Measurements from ENCODE around the gene CALU. TPM values are rescaled to one million over a fixed set of nuclear protein-coding genes. Genes with fewer than 3 reads are reported as not detected.

Gene CALU
- total RNA-seq: 10 to 100 TPM; 76.2 to 87.8 TPM

- WGBS: under 1% methylated on average over 74 of the region's 74 CpGs
- H3K4me1 ChIP-seq (replicated peaks): peaks cover 16% of the 10 kb centered on the region
- no peaks in the 10 kb centered on the region for H3K9me3 ChIP-seq
- H3K4me3 ChIP-seq: peak within 1 kb of the TSS; percentile 58 to 95
- no peaks in the 10 kb centered on the region for H3K27me3 ChIP-seq (replicated peaks; ENCODE audit: insufficient read depth)
- TF ChIP-seq POLR2AphosphoS5 (IDR thresholded peaks at IDR 0.05) (peak; percentile 97), CTCF (IDR thresholded peaks at IDR 0.05) (peak in 1 of 4 experiments; percentile 24), POLR2A (IDR thresholded peaks at IDR 0.05) (peak; percentile 87)
- intact Hi-C loops (cut with DNase I): loop anchor here (5.0 kb wide), 1 partner anchor 93 kb away; the partner anchor contains the start of gene FLNC
- peak within 1 kb of the TSS; percentile 74 to 88 for H3K27ac ChIP-seq
- DNase-seq (ENCODE audit: low spot score): peak; percentile 97
- H3K36me3 ChIP-seq: no peaks in the 10 kb centered on the region
These were observed at the start of gene CALU for GRCh38 chr7:128739048-128739962. Gene CALU (plus strand): TSS chr7:128739359. CDS start chr7:128748584, 9,225 bp downstream.

GRCh38 chr7:128691227-128691626 is 47.9 kb upstream of the CALU start:
- 73% methylated on average over 1 of the region's 1 CpG for WGBS
- Histone ChIP-seq H3K4me3 (no peak overlapping the region), H3K27me3 (replicated peaks; ENCODE audit: insufficient read depth) (no peaks in the 10 kb centered on the region), H3K27ac (no peak overlapping the region), H3K9me3 (no peaks in the 10 kb centered on the region), H3K36me3 (no peaks in the 10 kb centered on the region), H3K4me1 (replicated peaks) (no peaks in the 10 kb centered on the region)
- DNase-seq (ENCODE audit: low spot score): no peak
- TF ChIP-seq POLR2A (IDR thresholded peaks at IDR 0.05) (no peak), POLR2AphosphoS5 (IDR thresholded peaks at IDR 0.05) (no peak), CTCF (IDR thresholded peaks at IDR 0.05) (no peak)
- intact Hi-C loops (cut with DNase I): no loop called here

- TF ChIP-seq POLR2AphosphoS5 (IDR thresholded peaks at IDR 0.05) (no peak), CTCF (IDR thresholded peaks at IDR 0.05) (no peak), POLR2A (IDR thresholded peaks at IDR 0.05) (no peak)
- Histone ChIP-seq H3K27ac (no peak overlapping the region), H3K4me1 (replicated peaks) (no peaks in the 10 kb centered on the region), H3K27me3 (replicated peaks; ENCODE audit: insufficient read depth) (no peaks in the 10 kb centered on the region), H3K9me3 (no peaks in the 10 kb centered on the region), H3K4me3 (no peak overlapping the region), H3K36me3 (no peaks in the 10 kb centered on the region)
- DNase-seq (ENCODE audit: low spot score): no peak
- intact Hi-C loops (cut with DNase I): no loop called here
- 66% methylated on average over 7 of the region's 7 CpGs for whole genome bisulfite sequencing
These were observed 46.4 kb upstream of the CALU start for GRCh38 chr7:128692623-128693270.

GRCh38 chr7:128693373-128694015 is 45.7 kb upstream of the CALU start:
- intact Hi-C loops (cut with DNase I): no loop called here
- no peak overlapping the region for H3K27ac ChIP-seq
- no peak overlapping the region for H3K4me3 ChIP-seq
- no peaks in the 10 kb centered on the region for H3K27me3 ChIP-seq (replicated peaks; ENCODE audit: insufficient read depth)
- DNase-seq (ENCODE audit: low spot score): no peak
- no peaks in the 10 kb centered on the region for H3K36me3 ChIP-seq
- TF ChIP-seq CTCF (IDR thresholded peaks at IDR 0.05) (no peak), POLR2A (IDR thresholded peaks at IDR 0.05) (no peak), POLR2AphosphoS5 (IDR thresholded peaks at IDR 0.05) (no peak)
- WGBS: 88% methylated on average over 19 of the region's 19 CpGs
- no peaks in the 10 kb centered on the region for H3K4me1 ChIP-seq (replicated peaks)
- H3K9me3 ChIP-seq: no peaks in the 10 kb centered on the region
